Measurements from ENCODE around the gene POLR3K. TPM values are rescaled to one million over a fixed set of nuclear protein-coding genes. Genes with fewer than 3 reads are reported as not detected.
"Not testable (repeated sequence)": the region's sequence is repeated elsewhere in the genome, so short reads cannot be mapped to it uniquely, and the experiment has no call there.

Gene POLR3K
- total RNA-seq, 1 donor from 2014 or later = 9.2 TPM

DNA sequence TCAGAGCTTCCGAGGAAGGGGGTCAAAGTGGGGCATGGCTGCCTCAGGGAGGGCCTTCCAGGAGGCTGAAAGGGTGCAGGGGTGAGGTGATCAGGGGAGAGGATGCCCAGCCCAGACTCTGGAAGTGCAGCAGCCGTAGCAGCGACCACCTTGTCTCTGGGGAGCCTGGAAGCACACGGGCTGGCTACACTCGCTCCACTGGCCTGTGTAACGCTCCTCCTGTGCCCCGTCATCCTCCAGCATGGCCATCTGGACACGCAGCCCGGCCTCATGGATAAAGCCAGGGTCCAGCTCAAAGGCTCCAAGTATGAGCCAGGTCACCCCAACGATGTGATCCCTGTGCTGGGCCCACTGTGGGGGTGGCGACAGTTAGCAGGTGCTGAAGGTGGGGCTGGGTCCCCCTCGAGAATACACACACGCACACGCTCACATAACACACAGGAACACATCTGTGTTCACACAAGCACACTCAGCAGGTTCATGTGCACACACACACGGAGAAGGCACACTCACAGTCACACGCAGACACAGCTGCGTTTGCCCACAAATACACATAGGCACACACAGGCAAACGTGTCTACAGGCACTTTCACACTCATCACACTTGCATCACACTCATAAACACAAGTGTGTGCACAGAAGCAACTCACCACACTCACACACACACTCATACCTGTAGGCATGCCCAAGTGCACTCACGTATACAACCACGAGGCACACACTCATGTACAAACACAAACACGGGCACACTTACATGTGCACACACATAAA lies 19.3 kb downstream of the POLR3K start:
- Histone ChIP-seq H3K9me3 (ENCODE audit: low read depth) (no peaks in the 10 kb centered on the region), H3K27me3 (no peaks in the 10 kb centered on the region), H4K20me1 (ENCODE audit: low read depth) (no peaks in the 10 kb centered on the region), H3K4me3 (no peak overlapping the region), H3K9ac (no peak overlapping the region), H3K27ac (no peak overlapping the region), H2AFZ (replicated peaks) (no peak overlapping the region), H3K4me2 (no peak overlapping the region), H3K4me1 (no peaks in the 10 kb centered on the region), H3K79me2 (ENCODE audit: low read depth) (no peaks in the 10 kb centered on the region), H3K36me3 (no peaks in the 10 kb centered on the region), H3F3A (ENCODE audit: low read depth) (no peaks in the 10 kb centered on the region)
- Mint-ChIP-seq H3K4me1 (no peaks in the 10 kb centered on the region), H3K36me3 (peaks cover 5% of the 10 kb centered on the region), H3K4me3 (no peak overlapping the region), H3K27me3 (ENCODE audit: insufficient read depth, low read depth) (peaks cover 2% of the 10 kb centered on the region), H3K27ac (peak overlapping the region; percentile 54), H3K9me3 (no peaks in the 10 kb centered on the region)
- no peak for DNase-seq (ENCODE audit: low spot score)
- TF ChIP-seq, protein P1, sequence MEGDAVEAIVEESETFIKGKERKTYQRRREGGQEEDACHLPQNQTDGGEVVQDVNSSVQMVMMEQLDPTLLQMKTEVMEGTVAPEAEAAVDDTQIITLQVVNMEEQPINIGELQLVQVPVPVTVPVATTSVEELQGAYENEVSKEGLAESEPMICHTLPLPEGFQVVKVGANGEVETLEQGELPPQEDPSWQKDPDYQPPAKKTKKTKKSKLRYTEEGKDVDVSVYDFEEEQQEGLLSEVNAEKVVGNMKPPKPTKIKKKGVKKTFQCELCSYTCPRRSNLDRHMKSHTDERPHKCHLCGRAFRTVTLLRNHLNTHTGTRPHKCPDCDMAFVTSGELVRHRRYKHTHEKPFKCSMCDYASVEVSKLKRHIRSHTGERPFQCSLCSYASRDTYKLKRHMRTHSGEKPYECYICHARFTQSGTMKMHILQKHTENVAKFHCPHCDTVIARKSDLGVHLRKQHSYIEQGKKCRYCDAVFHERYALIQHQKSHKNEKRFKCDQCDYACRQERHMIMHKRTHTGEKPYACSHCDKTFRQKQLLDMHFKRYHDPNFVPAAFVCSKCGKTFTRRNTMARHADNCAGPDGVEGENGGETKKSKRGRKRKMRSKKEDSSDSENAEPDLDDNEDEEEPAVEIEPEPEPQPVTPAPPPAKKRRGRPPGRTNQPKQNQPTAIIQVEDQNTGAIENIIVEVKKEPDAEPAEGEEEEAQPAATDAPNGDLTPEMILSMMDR (IDR thresholded peaks at IDR 0.05) = no peak
- no peak for TF ChIP-seq EZH2phosphoT487 (IDR thresholded peaks at IDR 0.05)
- TF ChIP-seq EZH2 (IDR thresholded peaks at IDR 0.05) = no peak

- not testable (repeated sequence) for H4K20me1 ChIP-seq (ENCODE audit: low read depth); H3F3A ChIP-seq (ENCODE audit: low read depth); H3K36me3 ChIP-seq; H3K27me3 Mint-ChIP-seq (ENCODE audit: insufficient read depth, low read depth); H3K27ac ChIP-seq; H3K27me3 ChIP-seq; H3K79me2 ChIP-seq (ENCODE audit: low read depth); H3K36me3 Mint-ChIP-seq; H3K4me3 Mint-ChIP-seq; H3K4me3 ChIP-seq; H2AFZ ChIP-seq (replicated peaks); H3K9me3 Mint-ChIP-seq; H3K4me1 ChIP-seq; DNase-seq (ENCODE audit: low spot score); H3K4me2 ChIP-seq; H3K27ac Mint-ChIP-seq; H3K4me1 Mint-ChIP-seq; H3K9ac ChIP-seq; H3K9me3 ChIP-seq (ENCODE audit: low read depth)
Observed at GRCh38 chr16:33154-33876, 20.1 kb downstream of the POLR3K start.

DNA sequence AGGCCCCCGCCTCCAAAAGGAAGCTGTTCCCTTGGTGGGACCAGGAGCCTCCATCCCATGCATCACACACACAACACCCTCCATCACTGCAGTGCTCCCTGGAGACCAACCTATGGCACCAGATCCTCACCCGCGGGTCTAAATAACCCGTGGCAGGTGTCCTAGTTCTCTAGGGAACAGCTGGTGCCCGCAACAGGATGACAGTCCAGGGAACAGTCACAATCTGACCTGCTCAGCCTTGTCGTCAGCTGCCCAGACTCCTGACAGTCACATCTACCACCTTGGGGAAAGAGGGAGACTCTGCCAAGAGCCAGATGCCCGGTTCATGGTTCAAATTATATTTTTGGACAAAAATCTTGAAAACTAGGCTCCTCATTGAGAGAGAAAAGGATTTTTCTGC lies 22.8 kb downstream of the POLR3K start:
- not testable (repeated sequence) for H3K9ac ChIP-seq; H3K4me1 ChIP-seq; H2AFZ ChIP-seq (replicated peaks); H3K9me3 ChIP-seq (ENCODE audit: low read depth); H3K36me3 ChIP-seq; H3K9me3 Mint-ChIP-seq; H3F3A ChIP-seq (ENCODE audit: low read depth); H3K4me3 ChIP-seq; H3K79me2 ChIP-seq (ENCODE audit: low read depth); H3K27ac Mint-ChIP-seq; H3K36me3 Mint-ChIP-seq; H3K4me2 ChIP-seq; H3K4me1 Mint-ChIP-seq; H4K20me1 ChIP-seq (ENCODE audit: low read depth); H3K27me3 Mint-ChIP-seq (ENCODE audit: insufficient read depth, low read depth); DNase-seq (ENCODE audit: low spot score); H3K27ac ChIP-seq; H3K27me3 ChIP-seq; H3K4me3 Mint-ChIP-seq

DNA sequence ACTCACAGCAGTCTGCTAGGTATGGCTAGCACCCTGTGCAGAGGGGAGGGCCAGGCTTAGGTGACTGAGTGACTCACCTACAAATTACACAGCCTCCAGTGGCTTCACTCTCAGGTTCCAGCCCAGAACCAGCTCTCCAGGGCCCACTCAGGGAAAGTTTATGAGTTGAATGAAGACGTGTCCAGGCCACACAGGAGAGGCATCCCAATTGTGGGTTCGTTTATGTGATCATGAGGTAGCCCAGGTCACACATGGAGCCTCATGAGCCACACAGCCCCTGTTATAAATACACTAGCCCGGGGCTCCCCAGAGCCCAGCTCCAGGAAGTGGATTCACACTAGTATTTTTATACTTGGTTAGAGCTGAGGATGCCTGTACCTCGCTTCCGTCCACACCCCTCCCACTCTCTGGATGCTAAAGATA lies 27.5 kb downstream of the POLR3K start:
- not testable (repeated sequence) for H3K4me3 ChIP-seq; H3K4me3 Mint-ChIP-seq; H3K27me3 Mint-ChIP-seq (ENCODE audit: insufficient read depth, low read depth); H3K27me3 ChIP-seq; H3K79me2 ChIP-seq (ENCODE audit: low read depth); H3K4me2 ChIP-seq; H4K20me1 ChIP-seq (ENCODE audit: low read depth); H3K4me1 ChIP-seq; H3K27ac Mint-ChIP-seq; H3K27ac ChIP-seq; H3K9ac ChIP-seq; H3K36me3 ChIP-seq; H3K9me3 ChIP-seq (ENCODE audit: low read depth); H3K4me1 Mint-ChIP-seq; DNase-seq (ENCODE audit: low spot score); H3K36me3 Mint-ChIP-seq; H2AFZ ChIP-seq (replicated peaks); H3K9me3 Mint-ChIP-seq; H3F3A ChIP-seq (ENCODE audit: low read depth)

- H3K9me3 Mint-ChIP-seq = not testable (repeated sequence)
Observed at GRCh38 chr16:24151-24550, 29.3 kb downstream of the POLR3K start.

DNA sequence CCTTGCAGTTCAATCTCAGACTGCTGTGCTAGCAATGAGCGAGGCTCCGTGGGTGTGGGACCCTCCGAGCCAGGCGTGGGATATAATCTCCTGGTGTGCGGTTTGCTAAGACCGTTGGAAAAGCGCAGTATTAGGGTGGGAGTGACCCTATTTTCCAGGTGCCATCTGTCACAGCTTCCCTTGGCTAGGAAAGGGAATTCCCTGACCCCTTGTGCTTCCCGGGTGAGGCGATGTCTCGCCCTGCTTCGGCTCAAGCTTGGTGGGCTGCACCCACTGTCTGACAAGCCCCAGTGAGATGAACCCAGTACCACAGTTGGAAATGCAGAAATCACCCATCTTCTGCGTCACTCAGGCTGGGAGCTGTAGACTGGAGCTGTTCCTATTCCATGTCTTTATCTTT lies 32.5 kb downstream of the POLR3K start:
- not testable (repeated sequence) for H3K4me3 Mint-ChIP-seq; H3K4me2 ChIP-seq; H3F3A ChIP-seq (ENCODE audit: low read depth); H3K36me3 Mint-ChIP-seq; H3K9me3 ChIP-seq (ENCODE audit: low read depth); H3K27ac ChIP-seq; H3K27ac Mint-ChIP-seq; H3K4me1 ChIP-seq; H3K4me3 ChIP-seq; H3K79me2 ChIP-seq (ENCODE audit: low read depth); H3K27me3 ChIP-seq; H3K36me3 ChIP-seq; H3K9ac ChIP-seq; H3K9me3 Mint-ChIP-seq; H3K4me1 Mint-ChIP-seq; H2AFZ ChIP-seq (replicated peaks); H3K27me3 Mint-ChIP-seq (ENCODE audit: insufficient read depth, low read depth); DNase-seq (ENCODE audit: low spot score); H4K20me1 ChIP-seq (ENCODE audit: low read depth)

More at GRCh38 chr16:24151-24550, 29.3 kb downstream of the POLR3K start:
- not testable (repeated sequence) for H3K27ac Mint-ChIP-seq; H3K4me3 Mint-ChIP-seq; H2AFZ ChIP-seq (replicated peaks); H3K79me2 ChIP-seq (ENCODE audit: low read depth); DNase-seq (ENCODE audit: low spot score); H3K9me3 ChIP-seq (ENCODE audit: low read depth); H3K4me1 ChIP-seq; H3K9ac ChIP-seq; H3K27ac ChIP-seq; H3K36me3 ChIP-seq; H3F3A ChIP-seq (ENCODE audit: low read depth); H3K27me3 Mint-ChIP-seq (ENCODE audit: insufficient read depth, low read depth); H3K4me2 ChIP-seq; H3K4me3 ChIP-seq; H4K20me1 ChIP-seq (ENCODE audit: low read depth); H3K27me3 ChIP-seq; H3K4me1 Mint-ChIP-seq; H3K36me3 Mint-ChIP-seq

DNA sequence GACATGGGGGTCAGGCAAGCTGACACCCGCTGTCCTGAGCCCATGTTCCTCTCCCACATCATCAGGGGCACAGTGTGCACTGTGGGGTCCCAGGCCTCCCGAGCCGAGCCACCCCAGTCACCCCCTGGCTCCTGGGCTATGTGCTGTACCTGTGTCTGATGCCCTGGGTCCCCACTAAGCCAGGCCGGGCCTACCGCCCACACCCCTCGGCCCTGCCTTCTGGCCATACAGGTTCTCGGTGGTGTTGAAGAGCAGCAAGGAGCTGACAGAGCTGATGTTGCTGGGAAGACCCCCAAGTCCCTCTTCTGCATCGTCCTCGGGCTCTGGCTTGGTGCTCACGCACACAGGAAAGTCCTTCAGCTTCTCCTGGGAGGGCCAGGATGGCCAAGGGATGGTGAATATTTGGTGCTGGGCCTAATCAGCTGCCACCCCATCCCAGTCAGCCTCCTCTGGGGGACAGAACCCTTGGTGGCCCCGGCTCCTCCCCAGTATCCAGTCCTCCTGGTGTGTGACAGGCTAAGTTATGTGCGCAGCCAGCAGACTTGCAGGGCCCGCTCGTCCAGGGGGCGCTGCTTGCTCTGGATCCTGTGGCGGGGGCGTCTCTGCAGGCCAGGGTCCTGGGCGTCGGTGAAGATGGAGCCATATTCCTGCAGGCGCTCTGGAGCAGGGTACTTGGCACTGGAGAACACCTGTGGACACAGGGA lies 36.2 kb downstream of the POLR3K start:
- not testable (repeated sequence) for H3K79me2 ChIP-seq (ENCODE audit: low read depth); H2AFZ ChIP-seq (replicated peaks); H3K27me3 ChIP-seq; H3K4me2 ChIP-seq; H3K9me3 ChIP-seq (ENCODE audit: low read depth); H3K4me3 ChIP-seq; H3K4me1 Mint-ChIP-seq; H3K36me3 Mint-ChIP-seq; H3K9me3 Mint-ChIP-seq; H4K20me1 ChIP-seq (ENCODE audit: low read depth); H3K27ac Mint-ChIP-seq; H3K27ac ChIP-seq; H3F3A ChIP-seq (ENCODE audit: low read depth); H3K9ac ChIP-seq; H3K36me3 ChIP-seq; H3K27me3 Mint-ChIP-seq (ENCODE audit: insufficient read depth, low read depth); H3K4me1 ChIP-seq; H3K4me3 Mint-ChIP-seq; DNase-seq (ENCODE audit: low spot score)

Measured in neural progenitor cell (in vitro differentiated cells).